HTR-8/SVneo (cell line): ENCODE measurements around the gene ITGB4.
A peak's percentile ranks its signal among the peaks of the same experiment; 100 is the strongest.

Experiments used
- DNase-seq: peaks from one replicate; pipeline ENCODE4 v3.0.0; 2011; ENCODE audit warnings: low spot score, mixed read lengths; ENCODE audit not compliant: insufficient read length
- FAIRE-seq: peaks from 2 replicates; lab custom pipeline; 2011; peaks lifted over from hg19 to GRCh38; lab: Jason Lieb, UNC

ITGB4 gene

DNA sequence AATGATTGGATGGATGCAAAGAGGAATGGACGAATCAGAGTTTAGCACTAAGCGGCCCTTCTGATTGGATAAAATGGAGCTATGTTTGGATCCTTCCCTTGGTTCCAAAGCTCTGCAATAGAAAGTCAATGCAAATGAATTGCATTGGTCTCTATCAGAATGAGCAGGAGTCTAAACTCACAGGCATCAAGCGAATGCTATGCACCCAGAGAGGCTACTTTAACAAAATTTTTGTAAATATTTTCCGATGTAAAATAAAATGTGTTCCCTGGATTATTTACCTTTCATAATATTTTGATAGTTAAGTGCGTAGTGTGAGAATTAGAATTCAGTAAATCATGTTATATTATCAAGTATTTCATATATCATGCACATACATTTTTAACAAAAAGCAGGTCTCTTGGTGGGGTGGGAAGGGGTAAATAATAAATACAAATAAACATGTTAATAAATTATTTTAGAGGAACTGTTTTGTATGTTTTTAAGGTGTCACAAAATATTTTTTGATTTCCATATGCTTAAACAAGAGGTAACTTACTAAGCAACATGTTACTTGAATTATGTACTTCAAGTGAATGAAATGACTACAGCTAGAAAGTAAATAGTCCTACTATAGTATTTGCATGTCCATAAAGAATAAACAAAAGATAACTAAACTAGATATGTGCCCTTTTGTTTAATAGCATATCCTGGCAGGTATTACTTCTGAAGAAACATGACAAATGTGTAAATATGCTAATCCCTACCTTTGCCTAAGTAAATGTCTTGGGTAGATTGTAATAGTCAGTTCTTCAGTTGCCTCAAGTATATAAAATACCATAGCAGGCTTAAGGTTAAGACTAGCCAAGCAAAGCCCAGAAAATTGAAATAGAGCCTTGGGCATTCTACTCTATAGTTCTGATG lies 59.0 kb downstream of the ITGB4 start:
- FAIRE-seq = no peak
- DNase-seq = no peak

DNA sequence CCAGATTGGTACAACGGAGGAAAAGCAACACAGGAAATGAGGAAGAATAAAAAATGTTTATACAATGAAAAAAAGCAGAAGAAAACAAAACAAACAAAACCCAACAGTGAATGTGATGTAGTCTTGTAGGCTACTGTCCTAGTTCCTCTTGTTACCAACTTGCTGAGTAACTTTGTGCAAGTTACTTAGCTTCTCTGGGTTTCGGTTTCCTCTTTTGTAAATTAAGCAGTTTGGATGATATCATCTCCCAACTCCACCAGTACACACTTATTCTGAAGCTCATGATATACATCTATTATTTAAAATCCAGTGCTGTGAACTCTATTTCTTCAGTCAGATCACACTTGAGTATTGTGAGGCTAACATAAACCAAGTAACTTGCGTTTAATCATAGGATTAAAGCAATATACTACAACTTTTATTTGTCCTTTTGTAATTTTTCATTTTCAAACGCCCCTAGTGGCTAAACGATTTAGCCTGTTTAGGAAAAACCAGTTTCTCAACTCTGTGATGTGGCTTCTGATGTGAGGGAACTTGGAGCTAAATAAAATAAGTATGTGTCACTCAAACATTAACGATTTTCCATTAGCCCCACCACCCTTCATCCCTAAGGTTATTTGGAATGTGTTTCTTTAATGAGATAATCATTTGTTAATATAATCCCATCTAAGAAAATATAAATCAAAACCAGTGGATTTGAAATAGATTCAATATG lies 62.0 kb downstream of the ITGB4 start:
- FAIRE-seq = no peak
- DNase-seq = no peak

DNA sequence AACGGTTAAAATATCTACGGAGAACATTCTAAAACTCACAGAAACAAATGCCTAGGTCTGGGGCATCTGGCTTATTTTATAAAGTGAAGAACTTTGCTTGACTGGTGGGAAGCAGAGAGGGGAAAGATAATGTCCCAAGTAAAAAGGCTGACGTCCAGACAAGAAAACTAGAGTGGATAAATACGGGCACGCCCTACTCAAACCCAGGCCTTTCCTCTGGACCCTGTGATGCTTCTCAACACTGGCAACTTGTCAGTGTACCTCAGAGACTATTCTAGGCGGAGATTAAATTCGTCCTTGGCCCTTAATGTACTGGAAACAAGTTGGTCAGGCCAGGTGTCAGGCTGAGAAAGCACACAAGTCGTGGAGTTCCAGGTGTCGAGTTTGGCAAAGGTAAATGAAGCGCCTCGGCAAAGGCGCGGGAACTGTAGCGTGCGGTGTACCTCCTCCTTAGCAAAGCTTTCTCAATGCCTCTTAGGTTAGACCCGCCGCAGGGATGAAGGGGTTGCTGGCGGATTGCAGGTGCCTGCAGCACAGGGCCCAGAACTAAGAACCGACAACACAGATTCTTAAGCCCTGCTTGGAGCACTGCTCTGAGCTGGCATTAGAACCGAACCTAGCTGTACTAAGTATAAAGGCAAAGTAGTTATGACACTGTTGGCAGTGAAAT lies 62.7 kb downstream of the ITGB4 start:
- no peak for FAIRE-seq
- DNase-seq = no peak

DNA sequence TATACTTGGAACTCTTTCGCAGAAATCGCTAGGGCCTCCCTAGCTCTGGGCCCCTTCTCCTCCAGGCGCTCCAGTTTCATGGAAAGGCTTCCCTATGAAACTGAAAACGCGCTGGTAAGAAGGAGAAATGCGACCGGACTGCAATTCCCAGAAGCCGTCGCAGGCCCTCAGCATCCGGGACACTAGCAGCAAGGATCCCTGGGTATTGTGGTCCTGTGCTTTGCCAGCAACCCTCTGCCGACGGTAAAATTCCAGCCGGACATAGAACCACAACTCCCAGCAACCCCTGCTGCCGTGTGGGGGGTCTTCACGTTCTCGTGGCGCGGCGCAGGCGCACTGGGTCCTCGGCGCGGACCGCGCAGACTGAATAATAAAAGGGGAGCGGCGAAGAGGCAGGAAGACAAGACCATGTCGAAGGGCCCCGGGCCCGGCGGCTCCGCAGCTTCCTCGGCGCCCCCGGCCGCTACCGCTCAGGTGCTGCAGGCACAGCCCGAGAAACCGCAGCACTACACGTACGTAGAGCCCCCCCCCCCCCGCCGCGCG lies 63.3 kb downstream of the ITGB4 start, which contains the start of gene UNK:
TSS of gene UNK (plus strand) at position 334 of the 543 bp plus-strand sequence. CDS start at position 409, 75 bp downstream.
- peak; percentile 98 for DNase-seq
- FAIRE-seq = no peak

DNA sequence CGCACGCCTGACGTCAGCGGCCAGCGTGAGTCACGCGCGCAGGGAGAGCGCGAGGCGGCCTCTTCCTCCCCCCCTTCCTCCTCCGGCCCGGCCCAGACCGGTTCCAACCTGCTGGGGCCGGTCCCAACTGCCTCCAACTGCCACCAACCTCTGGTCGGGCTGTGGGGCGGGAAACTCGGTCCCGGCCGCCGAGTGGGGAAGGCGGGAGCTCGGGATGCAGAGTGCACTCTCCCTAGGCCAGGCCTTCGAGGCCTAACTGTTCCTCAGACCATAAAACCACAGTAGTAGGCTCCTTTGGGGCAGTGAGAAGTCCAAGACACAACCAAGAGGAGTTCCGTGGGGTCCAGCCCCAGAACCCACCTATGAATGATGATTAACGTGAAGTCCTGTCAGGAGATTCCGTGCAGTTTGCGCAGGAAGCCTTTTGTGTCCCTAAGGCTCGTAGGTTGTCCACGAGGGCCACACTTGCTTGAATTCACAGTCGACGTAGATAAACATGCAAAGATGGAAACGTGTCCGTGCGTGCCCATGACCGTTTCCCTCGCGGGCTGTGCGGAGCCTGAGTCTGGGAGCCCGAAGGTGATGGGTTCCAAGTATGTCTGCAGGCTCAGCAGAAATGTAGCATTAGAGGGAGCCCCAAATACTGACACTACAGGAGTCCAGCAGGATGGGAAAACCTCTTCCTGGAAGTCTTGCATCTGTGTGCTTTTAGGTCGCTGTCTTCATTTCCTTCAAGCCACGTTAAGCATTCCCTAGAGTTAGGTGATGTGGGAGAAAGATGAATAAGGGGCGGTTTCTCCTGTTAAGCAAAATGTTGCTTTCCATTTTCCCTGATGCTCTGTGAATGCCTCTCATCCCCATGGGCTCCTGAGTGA lies 64.0 kb downstream of the ITGB4 start:
- FAIRE-seq (peak; percentile 83), DNase-seq (peak; percentile 75)

DNA sequence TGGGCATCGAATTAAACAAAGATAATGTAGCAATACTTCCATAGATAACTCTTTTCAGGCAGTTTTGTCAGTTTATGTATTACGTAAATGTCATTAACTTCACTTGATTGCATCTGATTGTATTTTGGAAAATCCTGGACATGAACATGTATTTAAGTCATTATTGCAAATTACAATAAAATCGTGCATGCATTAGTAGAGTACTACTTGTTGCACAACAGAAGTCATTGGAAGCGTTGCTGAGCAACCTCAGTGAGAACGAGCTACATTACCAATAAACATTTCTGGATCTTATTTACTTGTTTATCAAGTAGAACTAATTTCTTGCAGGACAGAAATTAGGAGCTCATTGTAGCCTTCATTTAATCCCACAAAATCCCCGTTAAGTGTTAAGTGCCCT lies 70.0 kb downstream of the ITGB4 start:
- DNase-seq (no peak), FAIRE-seq (no peak)

DNA sequence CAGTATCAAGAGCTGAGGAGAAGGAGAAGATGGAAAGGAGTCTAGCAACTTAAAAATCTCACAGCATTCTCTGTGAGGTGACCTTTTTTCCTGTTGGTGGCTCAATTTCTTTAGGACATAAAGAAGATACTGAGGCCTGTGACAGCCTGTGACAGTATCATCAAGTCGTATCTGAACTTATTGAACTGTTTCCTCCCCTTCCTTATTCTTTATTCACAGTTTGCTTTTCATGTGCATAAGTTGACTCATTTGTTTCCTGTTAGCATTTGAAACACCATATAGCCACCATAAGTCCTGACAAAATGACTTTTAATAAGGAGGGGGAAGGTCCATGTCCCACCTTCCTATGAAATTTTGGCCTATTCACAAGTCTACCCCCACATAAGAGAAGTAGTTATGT lies 72.2 kb downstream of the ITGB4 start:
- FAIRE-seq (no peak), DNase-seq (no peak)

DNA sequence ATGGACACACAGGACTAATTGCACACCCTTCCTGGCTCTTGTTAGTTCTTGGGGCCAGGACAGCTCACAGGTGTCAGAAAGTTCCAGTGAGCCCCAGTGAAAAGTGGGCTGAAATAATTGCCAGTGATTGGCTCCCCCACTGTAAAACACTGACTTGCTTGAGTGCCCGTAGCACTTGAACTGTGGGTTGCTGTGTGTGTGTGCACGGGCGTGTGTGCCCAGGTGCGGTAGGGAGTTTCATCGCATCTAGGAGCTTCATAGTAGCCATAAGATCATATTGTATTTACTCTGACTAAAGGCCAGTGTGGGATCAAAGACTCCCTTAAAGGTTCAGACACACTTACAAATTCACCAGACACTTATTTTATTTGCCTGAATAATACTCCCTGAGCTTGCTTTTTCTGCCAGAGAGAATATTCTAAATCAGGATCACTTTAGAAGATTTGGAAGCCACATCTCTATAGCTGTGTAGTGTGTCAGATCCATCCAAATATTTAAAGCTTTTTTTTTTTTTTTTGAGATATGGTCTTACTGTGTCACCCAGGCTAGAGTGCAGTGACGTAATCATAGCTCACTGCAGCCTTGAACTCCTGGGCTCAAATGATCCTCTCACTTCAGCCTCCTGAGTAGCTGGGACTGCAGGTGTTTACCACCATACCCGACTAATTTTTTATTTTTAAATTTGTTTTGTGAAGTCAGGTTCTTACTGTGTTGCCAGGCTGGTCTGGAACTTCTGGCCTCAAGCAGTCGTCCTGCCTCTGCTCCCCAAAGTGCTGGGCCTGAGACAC lies 74.8 kb downstream of the ITGB4 start:
- no peak for FAIRE-seq
- DNase-seq = no peak

DNA sequence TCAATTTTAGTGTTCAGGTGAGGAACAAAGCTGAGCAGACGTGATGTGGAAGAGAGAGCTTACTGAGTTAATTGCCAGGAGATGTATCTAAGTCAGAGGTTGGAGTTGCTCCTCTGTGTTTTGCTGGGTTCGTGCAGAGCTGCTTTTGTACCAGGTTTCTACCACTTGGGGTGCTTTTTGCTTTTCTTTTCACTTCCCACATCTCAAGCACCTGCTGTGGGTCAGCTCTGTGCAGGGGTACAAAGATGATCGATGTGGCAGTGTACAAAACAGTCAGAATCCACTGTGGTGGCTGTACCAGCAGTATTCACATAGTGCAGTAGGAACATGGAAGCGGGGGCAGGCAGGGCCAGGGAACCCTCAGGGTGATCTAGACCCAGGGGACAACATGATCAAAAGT lies 78.1 kb downstream of the ITGB4 start:
- DNase-seq = no peak
- FAIRE-seq = no peak

DNA sequence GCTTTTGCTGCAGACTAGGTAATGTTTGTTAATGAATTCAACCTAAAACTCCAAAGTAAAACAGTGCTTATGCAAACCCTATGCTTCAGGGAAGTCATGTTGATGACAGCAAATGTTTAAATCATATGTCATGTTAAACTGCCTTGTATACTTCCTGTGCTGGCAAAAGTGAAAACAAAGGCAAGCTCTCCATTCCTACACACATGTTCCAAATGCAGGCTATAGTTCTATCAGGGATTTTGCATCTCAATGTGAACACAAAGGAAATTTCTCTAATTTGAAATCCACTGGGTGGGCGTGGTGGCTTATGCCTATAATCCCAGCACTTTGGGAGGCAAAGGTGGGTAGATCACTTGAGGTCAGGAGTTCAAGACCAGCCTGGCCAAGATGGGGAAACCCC lies 82.6 kb downstream of the ITGB4 start:
- DNase-seq (no peak), FAIRE-seq (no peak)

DNA sequence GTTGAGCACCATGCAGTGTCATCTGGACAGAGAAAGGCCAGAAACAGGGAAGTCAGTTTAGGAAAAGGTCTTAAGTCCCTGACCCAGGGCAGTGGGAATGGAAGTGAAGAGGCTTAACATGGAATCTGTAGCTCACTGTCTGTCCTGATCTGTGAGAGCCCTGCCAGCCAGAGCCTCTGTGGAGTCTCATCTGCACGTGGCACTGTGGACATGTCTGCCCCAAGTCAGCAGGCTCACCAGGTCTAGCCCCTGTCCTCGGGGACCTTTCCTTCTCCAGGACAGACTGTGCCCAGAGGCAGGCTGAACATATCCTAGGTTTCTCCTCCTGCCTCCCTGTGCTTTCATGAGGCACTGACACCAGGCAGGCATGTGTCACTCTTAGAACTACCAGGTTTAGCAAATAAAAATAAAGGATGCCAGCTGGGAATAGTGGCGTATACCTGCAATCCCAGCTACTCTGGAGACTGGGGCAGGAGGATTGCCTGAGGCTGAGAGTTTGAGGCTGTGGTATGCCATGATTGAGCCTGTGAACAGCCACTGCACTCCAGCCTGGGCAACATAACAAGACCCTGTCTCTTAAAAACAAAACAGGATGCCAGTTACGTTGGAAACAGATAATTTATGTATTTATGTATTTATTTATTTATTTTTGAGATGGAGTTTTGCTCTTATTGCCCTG lies 85.7 kb downstream of the ITGB4 start:
- FAIRE-seq (no peak), DNase-seq (no peak)
